GM21423 (cell line): ENCODE results near the gene BRF1.

Experiments
- ATAC-seq: cut with Tn5 transposase; IDR thresholded peaks from one replicate; pipeline ENCODE4 v1.9.1; 2021; ENCODE audit warnings: mild to moderate bottlenecking, moderate library complexity; ENCODE audit not compliant: unreplicated experiment

The BRF1 gene

DNA sequence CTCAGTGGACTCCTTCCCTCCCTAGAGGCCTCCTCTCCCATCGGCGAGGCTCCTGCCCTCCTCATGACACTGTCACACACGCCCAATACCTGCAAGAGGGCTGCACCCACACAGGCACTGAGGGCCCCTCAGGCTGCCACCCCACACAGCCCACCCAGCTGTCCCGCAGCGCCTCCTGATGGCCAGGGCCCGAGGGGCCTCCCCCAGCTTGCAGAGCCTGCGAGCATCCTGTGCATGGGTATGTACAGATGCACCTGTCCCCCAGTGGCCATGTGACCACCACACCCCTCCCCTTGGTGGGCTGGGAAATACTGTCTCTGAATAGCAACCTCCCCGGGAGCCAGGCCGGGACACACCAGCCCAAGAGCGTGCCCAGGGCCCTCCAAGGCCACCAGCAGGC is 100.7 kb downstream of the BRF1 start:
- ATAC-seq, result no peak

GRCh38 chr14:105199093-105199492 is 101.7 kb downstream of the BRF1 start:
- ATAC-seq, result no peak

DNA sequence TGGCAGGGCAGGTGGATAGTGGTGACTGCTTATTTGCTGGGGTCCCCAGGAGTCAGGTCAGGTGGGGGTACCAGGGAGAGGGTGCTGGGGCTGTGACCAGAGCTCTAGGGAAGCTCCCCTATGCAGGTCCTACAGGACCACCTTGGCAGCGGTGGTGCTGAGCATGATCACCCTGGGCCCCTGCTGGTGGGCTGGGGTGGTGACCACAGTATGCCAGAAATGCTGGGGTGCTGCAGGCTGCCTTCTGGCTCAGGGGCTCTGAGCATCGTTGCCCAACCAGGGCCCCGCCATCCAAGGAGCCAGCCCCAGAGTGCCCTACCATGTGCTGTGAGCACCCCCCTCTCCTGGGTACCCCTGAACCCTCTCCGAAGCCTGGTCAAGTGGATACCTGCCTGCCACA is 102.2 kb downstream of the BRF1 start:
- no peak for ATAC-seq

DNA sequence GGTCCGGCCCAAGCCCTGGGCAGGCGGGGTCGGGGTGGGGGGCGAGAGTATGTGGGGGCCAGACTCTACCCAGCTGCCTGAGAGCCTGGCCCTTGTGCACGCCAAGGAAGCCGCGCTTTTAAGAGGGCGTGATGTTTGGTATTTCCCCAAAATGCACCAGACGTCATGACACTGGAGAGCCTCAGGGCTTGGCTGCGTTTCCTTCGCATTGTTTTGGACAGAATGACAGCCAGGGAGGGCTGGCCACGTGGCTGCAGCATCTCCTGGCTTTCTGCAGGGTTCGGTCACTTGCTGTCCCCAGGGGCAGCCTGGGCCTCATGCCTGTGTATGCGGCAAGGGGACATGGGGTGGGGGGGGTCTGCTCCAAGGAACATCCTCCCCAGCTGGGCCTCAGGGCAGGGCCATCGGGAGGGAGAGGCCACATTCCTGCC is 103.6 kb downstream of the BRF1 start:
- ATAC-seq, result no peak

DNA sequence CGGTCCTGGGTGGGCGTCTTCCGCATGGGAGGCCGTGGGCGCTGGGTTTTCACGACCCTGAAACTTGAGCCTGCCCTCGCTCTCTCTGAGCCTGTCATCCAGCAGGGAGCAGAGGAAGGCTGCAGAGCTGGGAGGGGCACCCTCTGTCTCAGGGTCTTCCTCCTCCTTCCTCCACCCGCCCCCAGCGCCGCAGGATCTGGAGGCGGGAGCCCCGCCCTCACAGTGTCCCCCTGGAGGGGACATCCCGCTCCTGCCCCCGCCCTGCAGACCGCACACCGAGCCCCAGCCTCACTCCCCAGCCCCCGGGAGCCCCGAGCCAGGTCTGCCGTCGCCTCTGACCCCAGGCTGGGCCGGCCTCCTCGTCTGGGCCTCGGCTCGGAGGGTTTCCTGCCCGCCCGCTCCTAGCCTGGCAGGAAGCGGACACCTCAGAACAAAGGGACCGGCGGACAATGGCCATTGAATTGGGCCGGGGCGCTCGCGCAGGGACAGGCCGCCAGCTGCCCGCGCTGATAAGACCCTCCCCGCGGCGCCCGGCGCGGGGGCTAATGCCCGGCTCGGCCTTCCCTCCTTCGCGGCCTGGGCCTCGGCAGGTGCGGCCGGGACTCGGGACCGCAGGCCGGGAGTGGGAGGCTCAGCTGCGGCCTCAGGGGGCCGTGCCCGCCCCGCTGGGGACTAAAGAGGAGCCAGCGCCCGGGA is 104.4 kb downstream of the BRF1 start:
- no peak for ATAC-seq

DNA sequence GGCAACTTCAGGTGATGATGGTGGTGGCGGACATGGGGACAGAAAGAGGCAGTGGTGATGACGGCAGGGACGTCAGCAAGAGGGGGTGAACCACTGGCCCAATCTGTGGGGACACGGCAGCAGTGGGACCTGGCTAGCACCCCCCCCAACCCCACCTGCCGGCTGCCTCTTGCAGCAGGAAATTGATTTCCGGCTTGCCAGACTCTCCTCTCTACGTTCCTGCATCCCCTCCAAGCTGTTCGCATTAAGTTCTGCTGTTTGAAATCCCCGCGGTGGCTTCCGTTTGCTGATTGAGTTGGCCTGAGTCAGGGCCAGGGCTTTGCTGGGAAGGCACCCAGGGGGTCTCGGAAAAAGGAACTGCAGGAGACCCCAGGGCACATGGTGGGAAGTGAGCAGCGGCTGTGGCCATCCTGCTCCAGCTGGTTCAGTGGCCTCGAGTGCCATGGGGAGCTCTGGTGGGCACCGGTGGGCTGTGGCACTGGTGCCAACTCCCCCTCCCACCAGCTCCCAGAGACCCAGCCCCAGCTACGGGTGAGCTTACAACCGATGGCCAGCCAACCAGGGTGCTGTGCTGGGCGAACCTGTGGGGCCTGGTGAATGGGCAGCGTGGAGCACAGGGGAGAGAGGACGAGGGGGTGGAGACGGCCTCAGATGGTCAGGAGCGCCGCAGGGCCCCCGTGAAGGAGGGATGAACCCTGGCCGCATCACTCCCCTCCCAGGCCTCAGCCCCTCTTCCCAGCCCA is 105.1 kb downstream of the BRF1 start:
- no peak for ATAC-seq

DNA sequence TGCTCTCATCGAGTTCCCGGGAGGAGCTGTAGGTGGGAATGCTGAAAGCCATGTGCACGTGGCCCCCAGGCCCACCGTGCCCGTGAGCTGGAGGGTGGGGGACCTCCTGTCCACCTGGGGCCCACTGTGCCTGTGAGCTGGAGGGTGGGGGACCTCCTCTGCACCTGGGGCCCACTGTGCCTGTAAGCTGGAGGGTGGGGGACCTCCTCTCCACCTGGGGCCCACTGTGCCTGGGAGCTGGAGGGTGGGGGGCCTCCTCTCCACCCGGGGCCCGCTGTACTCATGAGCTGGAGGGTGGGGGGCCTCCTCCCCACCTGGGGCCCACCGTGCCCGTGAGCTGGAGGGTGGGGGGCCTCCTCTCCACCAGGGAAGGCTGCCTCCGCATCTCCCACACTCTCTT is 105.8 kb downstream of the BRF1 start:
- ATAC-seq, result no peak

GRCh38 chr14:105193916-105194782 is 106.7 kb downstream of the BRF1 start:
- ATAC-seq, result no peak

GRCh38 chr14:105192866-105193731 is 107.7 kb downstream of the BRF1 start:
- ATAC-seq, result no peak

- no peak for ATAC-seq
Observed at GRCh38 chr14:105187935-105188524, 112.8 kb downstream of the BRF1 start.

- ATAC-seq, result no peak
Observed at GRCh38 chr14:105187116-105187515, 113.7 kb downstream of the BRF1 start.

- ATAC-seq, result no peak
Observed at GRCh38 chr14:105185973-105186372, 114.8 kb downstream of the BRF1 start.

DNA sequence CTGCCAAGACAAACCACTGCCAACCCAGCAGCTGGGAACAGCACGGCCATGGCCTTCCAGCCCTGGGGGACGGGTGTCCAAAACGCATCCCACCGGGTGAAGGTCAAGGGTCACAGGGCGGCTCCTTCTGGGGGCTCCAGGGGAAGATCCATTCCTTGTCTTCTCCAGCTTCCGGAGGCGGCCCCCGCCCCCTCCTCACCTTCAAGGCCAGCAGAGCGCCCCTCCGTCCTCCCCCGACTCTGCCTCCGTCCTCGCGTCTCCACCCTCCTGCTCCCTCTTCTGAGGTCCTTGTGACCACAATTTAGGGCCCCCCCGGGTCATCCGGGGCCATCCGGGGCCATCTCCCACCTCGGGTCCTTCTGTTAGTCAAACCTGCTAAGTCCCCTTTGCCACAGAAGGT is 115.8 kb downstream of the BRF1 start:
- no peak for ATAC-seq

- no peak for ATAC-seq
Observed at GRCh38 chr14:105184461-105184860, 116.3 kb downstream of the BRF1 start.

DNA sequence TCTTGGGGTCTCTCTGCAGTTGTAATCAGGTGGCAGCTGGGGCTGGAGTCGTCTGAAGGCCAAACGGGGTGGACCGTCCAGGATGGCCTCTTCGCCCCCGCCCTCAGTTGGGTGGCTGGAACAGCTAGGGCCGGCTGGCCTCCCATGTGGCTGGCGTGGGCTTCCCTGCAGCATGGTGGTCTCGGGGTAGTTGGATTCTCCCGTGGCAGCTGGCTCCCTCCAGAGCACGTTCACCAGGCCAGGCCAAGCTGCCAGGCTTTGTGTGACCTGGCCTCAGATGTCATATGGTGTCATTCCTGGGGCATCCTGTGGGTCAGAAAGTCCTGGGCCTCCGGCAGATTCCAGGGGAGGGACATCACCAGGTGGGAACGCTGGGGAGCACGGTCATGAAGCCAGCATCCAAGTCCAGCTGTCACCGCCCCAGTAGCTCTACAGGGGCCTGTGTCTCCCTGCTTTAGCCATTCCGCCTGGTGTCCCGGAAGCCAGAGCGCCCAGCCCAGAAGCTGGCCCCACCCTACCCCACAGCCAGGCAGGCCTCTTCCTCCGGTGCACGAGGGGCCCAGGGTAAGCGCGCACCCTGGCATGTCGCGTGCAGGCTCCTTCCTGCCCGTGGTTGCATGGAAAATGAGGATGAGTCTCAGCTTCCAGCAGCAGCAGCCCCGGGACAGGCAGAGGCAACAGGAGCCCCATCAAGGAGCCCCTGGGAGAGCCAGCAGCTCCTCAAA is 118.3 kb downstream of the BRF1 start:
- ATAC-seq, result no peak

DNA sequence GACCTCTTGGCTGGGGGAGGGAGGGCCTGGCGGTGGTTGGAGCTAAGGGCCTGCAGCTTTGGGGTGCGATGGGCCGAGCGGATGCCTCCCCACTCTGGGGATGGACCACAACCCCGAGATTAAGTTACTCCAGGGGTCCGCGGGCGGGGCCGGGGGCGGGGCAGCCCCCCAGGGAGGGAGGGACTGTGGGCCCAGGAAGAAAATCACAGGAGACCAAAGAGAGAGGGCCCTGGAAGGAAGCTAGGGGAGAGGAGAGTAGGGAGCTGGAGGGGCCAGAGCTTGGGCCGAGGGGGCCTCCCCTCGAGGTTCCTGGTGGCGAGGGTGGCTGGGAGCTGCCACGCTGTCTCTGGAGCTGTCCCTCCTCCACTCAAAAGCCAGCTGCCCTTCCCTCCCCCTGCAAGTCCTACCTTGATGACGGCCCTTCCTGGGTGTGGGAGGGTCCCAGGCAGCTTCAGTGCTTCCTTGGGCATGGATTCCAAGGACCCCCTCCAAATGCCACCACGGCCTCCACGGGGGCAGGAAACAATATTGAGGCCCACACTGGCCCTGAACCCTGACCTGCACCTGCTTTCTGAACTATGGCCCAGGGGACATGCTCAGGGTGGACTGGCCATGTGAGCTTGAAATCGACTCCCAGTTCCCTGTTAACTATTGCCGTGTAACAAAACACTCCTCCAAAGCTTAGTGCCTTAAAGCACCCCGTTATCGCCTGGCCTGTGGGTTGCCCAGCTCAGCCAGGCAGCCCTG is 119.1 kb downstream of the BRF1 start:
- no peak for ATAC-seq

- peak; percentile 57 for ATAC-seq
Observed at GRCh38 chr14:105180592-105181548, 119.9 kb downstream of the BRF1 start, which contains the start of gene NUDT14. NUDT14 (minus strand) TSS chr14:105181312; CDS start chr14:105181209, 103 bp downstream.

DNA sequence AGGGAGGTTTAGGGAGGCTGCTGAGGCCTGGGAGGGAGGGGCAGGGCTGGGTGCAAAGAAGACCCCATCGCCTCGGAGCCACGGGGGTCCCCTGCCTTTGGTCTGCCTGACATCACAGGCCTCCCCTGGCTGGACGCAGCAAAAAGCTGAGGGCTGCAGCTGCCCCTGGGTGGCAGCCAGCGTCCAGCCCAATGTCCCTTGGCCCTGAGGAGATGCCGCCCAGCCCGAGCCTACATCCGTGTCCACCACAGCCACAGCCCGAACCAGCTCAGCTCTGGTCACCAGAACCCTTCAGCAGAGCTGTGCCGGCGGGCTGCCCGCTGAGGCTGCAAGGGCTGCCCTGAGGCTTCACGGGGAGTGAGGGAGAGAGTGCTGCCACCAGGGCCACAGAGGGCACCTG is 121.6 kb downstream of the BRF1 start:
- no peak for ATAC-seq
